Endothelial cell (in vitro differentiated cells): Measurements from ENCODE around the gene RCOR1. TPM values are rescaled to one million over a fixed set of nuclear protein-coding genes. Genes with fewer than 3 reads are reported as not detected.

Experiments
- DNase-seq: peaks from one replicate; pipeline ENCODE4 v3.0.0; 2021; ENCODE audit warnings: low spot score
- H3K27ac Mint-ChIP-seq: one replicate; pipeline ENCODE4 v1.8.0; 2021; ENCODE audit warnings: mixed read lengths, inconsistent platforms; ENCODE audit not compliant: unreplicated experiment
- H3K27me3 Mint-ChIP-seq: one replicate; pipeline ENCODE4 v1.8.0; 2021; ENCODE audit warnings: mild to moderate bottlenecking, moderate library complexity, mixed read lengths, inconsistent platforms; ENCODE audit not compliant: unreplicated experiment
- H3K36me3 Mint-ChIP-seq: one replicate; pipeline ENCODE4 v1.8.0; 2021; ENCODE audit warnings: mild to moderate bottlenecking, low read depth, mixed read lengths, inconsistent platforms; ENCODE audit not compliant: unreplicated experiment
- H3K4me1 Mint-ChIP-seq: one replicate; pipeline ENCODE4 v1.8.0; 2021; ENCODE audit warnings: mild to moderate bottlenecking, mixed read lengths, inconsistent platforms; ENCODE audit not compliant: unreplicated experiment
- H3K4me3 Mint-ChIP-seq: one replicate; pipeline ENCODE4 v1.8.0; 2021; ENCODE audit warnings: mild to moderate bottlenecking, mixed read lengths, inconsistent platforms; ENCODE audit not compliant: unreplicated experiment
- H3K9me3 Mint-ChIP-seq: one replicate; pipeline ENCODE4 v1.8.0; 2021; ENCODE audit warnings: mixed read lengths, inconsistent platforms; ENCODE audit not compliant: unreplicated experiment
- CTCF ChIP-seq: fragments of 200-600 bp; sonication (generic); IDR thresholded peaks from one replicate; pipeline ENCODE4 v1.5.0; 2021; ENCODE audit warnings: antibody characterized with exemption; ENCODE audit not compliant: unreplicated experiment
- total RNA-seq: library from RNA; stranded (reverse); fragmentation: NEBNext Ultra II Directional; extraction: Animal tissue kit (Norgen Biotek cat#: 25700); gene quantifications from one replicate; pipeline ENCODE4 v1.2.1, GENCODE V29; 2021; ENCODE audit not compliant: unreplicated experiment

The RCOR1 gene
- total RNA-seq, 1 donor from 2014 or later, result 51.6 TPM

- H3K4me1 Mint-ChIP-seq, result peaks cover 2% of the 10 kb centered on the region
- TF ChIP-seq CTCF, result no peak
- peaks cover 16% of the 10 kb centered on the region for H3K36me3 Mint-ChIP-seq
- H3K9me3 Mint-ChIP-seq, result no peaks in the 10 kb centered on the region
- H3K27ac Mint-ChIP-seq, result no peak overlapping the region
- no peak for DNase-seq
- peaks cover 6% of the 10 kb centered on the region for H3K27me3 Mint-ChIP-seq
- H3K4me3 Mint-ChIP-seq, result no peak overlapping the region
Measured at GRCh38 chr14:102748806-102749205, 156.4 kb downstream of the RCOR1 start.

- Mint-ChIP-seq H3K9me3 (no peaks in the 10 kb centered on the region), H3K27me3 (peaks cover 7% of the 10 kb centered on the region), H3K4me3 (peak overlapping the region; percentile 78), H3K4me1 (peaks cover 2% of the 10 kb centered on the region), H3K36me3 (peaks cover 20% of the 10 kb centered on the region), H3K27ac (no peak overlapping the region)
- DNase-seq, result no peak
- TF ChIP-seq CTCF, result no peak
Measured at GRCh38 chr14:102749393-102750305, 157.2 kb downstream of the RCOR1 start.

- Mint-ChIP-seq H3K4me3 (peak overlapping the region; percentile 78), H3K27ac (no peak overlapping the region), H3K4me1 (peaks cover 2% of the 10 kb centered on the region), H3K36me3 (peaks cover 24% of the 10 kb centered on the region), H3K27me3 (peaks cover 5% of the 10 kb centered on the region), H3K9me3 (no peaks in the 10 kb centered on the region)
- no peak for DNase-seq
- TF ChIP-seq CTCF, result no peak
Measured at GRCh38 chr14:102750376-102750775, 157.9 kb downstream of the RCOR1 start.

- Mint-ChIP-seq H3K36me3 (peaks cover 26% of the 10 kb centered on the region), H3K27me3 (peaks cover 7% of the 10 kb centered on the region), H3K27ac (no peak overlapping the region), H3K4me3 (no peak overlapping the region), H3K9me3 (no peaks in the 10 kb centered on the region), H3K4me1 (peaks cover 2% of the 10 kb centered on the region)
- no peak for DNase-seq
- no peak for TF ChIP-seq CTCF
Measured at GRCh38 chr14:102751088-102751487, 158.6 kb downstream of the RCOR1 start.

GRCh38 chr14:102752239-102752847 is 159.9 kb downstream of the RCOR1 start:
- H3K27ac Mint-ChIP-seq, result no peak overlapping the region
- H3K36me3 Mint-ChIP-seq, result peaks cover 22% of the 10 kb centered on the region
- TF ChIP-seq CTCF, result no peak
- H3K27me3 Mint-ChIP-seq, result peaks cover 11% of the 10 kb centered on the region
- no peaks in the 10 kb centered on the region for H3K9me3 Mint-ChIP-seq
- H3K4me1 Mint-ChIP-seq, result peaks cover 2% of the 10 kb centered on the region
- DNase-seq, result no peak
- H3K4me3 Mint-ChIP-seq, result no peak overlapping the region
